ENCODE data around the gene VPS37D. TPM values are rescaled to one million over a fixed set of nuclear protein-coding genes. Genes with fewer than 3 reads are reported as not detected.

Gene VPS37D
- polyA plus RNA-seq, 1 of the 3 experiments (the other 2 are of a cell fraction), result 7.4 TPM

GRCh38 chr7:73683056-73683787 is 15.6 kb downstream of the VPS37D start, which contains the start of the genes BUD23 and DNAJC30:
Gene BUD23 (plus strand): TSS chr7:73683597. CDS start chr7:73683626, 29 bp downstream.
Gene DNAJC30 (minus strand): TSS chr7:73683453. CDS start chr7:73683423, 30 bp downstream.
- Histone ChIP-seq H3K4me1 (ENCODE audit: control insufficient read depth in 1 of 2, insufficient read depth in 2 of 2, low read depth in 1 of 2, low read length in 1 of 2) (peaks cover 19 to 20% of the 10 kb centered on the region in 2 experiments; a peak in 3 of 4 replicates), H3K27me3 (ENCODE audit: insufficient read depth) (no peaks in the 10 kb centered on the region), H3K79me2 (ENCODE audit: insufficient read depth) (peaks cover 96% of the 10 kb centered on the region), H3K9ac (peak within 1 kb of the TSS; percentile 87), H3K9me3 (no peaks in the 10 kb centered on the region), H3K4me3 (ENCODE audit: low read depth in 2 of 2, low read length in 1 of 2) (peak within 1 kb of the TSS; percentile 79 to 90), H3K36me3 (replicated peaks in 1 of 2; ENCODE audit: control insufficient read depth in 1 of 2, insufficient read depth in 2 of 2, low read length in 1 of 2) (peaks cover 14 to 29% of the 10 kb centered on the region in 2 experiments), H3K9me2 (no peaks in the 10 kb centered on the region), H2AFZ (ENCODE audit: low read depth) (peak within 1 kb of the TSS; percentile 87), H4K20me1 (ENCODE audit: insufficient read depth) (no peaks in the 10 kb centered on the region), H3K27ac (ENCODE audit: low read depth in 2 of 2, low read length in 1 of 2) (peak within 1 kb of the TSS; percentile 67; a peak in 3 of 4 replicates), H3F3A (replicated peaks; ENCODE audit: insufficient read depth) (no peaks in the 10 kb centered on the region), H3K4me2 (peak within 1 kb of the TSS; percentile 98)
- ChIA-PET POLR2A (interaction anchor here (1.0 kb wide), 1 partner anchor 22 kb away, joined by 4 read pairs; no protein-coding TSS in a partner anchor), CTCF (interaction anchor here (1.0 to 2.6 kb wide), 2 partner anchors 19 to 76 kb away, joined by 3 to 9 read pairs; no protein-coding TSS in a partner anchor)
- DNase-seq, result peak; percentile 100
- WGBS (ENCODE audit: low lambda C conversion rate), result under 1% methylated on average over 51 of the region's 68 CpGs
- TF ChIP-seq POLR2AphosphoS5 (IDR thresholded peaks at IDR 0.05; ENCODE audit: low read depth, low read length) (peak; percentile 96), RAD21 (IDR thresholded peaks at IDR 0.05; ENCODE audit: low read length) (no peak), MEF2A (IDR thresholded peaks at IDR 0.05; ENCODE audit: borderline replicate concordance, low read depth) (no peak), YY1 (IDR thresholded peaks at IDR 0.05; ENCODE audit: low read depth) (peak; percentile 97), EP300 (IDR thresholded peaks at IDR 0.05; ENCODE audit: borderline replicate concordance in 1 of 2, low read depth in 1 of 2, low read length in 1 of 2) (no peak), TAF1 (IDR thresholded peaks at IDR 0.05; ENCODE audit: borderline replicate concordance, low read depth, low read length) (peak; percentile 96), NRF1 (IDR thresholded peaks at IDR 0.05; ENCODE audit: low read depth, low read length) (peak; percentile 60), GABPA (IDR thresholded peaks at IDR 0.05; ENCODE audit: low read depth) (peak; percentile 50; the same call in 1 of the 2 replicates), FOXM1 (IDR thresholded peaks at IDR 0.05; ENCODE audit: low read depth) (no peak), IRF3 (IDR thresholded peaks at IDR 0.05; ENCODE audit: low read depth, low read length) (peak; percentile 41; the same call in 1 of the 2 replicates), SIN3A (IDR thresholded peaks at IDR 0.05; ENCODE audit: borderline replicate concordance, low read depth, low read length) (peak; percentile 98), GATA2 (CRISPR knock-in tag; IDR thresholded peaks at IDR 0.05) (no peak; the same call in 1 of the 2 replicates), RCOR1 (IDR thresholded peaks at IDR 0.05; ENCODE audit: low read length) (no peak), TEAD4 (IDR thresholded peaks at IDR 0.05; ENCODE audit: borderline replicate concordance, insufficient read depth) (0 out of 2 replicates have a peak, but pooled peaks have one; percentile 15), MXI1 (IDR thresholded peaks at IDR 0.05; ENCODE audit: low read depth, low read length) (peak; percentile 99), FOSL2 (IDR thresholded peaks at IDR 0.05; ENCODE audit: borderline replicate concordance, low read depth) (no peak; the same call in 1 of the 2 replicates), ELF1 (IDR thresholded peaks at IDR 0.05) (peak; percentile 50; the same call in 1 of the 2 replicates), RFX5 (IDR thresholded peaks at IDR 0.05; ENCODE audit: low read length) (peak; percentile 58; the same call in 1 of the 2 replicates), CHD2 (IDR thresholded peaks at IDR 0.05; ENCODE audit: low read length, partially characterized antibody) (peak; percentile 86)
- TF ChIP-seq, protein P1, sequence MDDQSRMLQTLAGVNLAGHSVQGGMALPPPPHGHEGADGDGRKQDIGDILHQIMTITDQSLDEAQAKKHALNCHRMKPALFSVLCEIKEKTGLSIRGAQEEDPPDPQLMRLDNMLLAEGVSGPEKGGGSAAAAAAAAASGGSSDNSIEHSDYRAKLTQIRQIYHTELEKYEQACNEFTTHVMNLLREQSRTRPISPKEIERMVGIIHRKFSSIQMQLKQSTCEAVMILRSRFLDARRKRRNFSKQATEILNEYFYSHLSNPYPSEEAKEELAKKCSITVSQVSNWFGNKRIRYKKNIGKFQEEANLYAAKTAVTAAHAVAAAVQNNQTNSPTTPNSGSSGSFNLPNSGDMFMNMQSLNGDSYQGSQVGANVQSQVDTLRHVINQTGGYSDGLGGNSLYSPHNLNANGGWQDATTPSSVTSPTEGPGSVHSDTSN (IDR thresholded peaks at IDR 0.05), result peak; percentile 52; the same call in 1 of the 2 replicates
- TF ChIP-seq, protein P2, sequence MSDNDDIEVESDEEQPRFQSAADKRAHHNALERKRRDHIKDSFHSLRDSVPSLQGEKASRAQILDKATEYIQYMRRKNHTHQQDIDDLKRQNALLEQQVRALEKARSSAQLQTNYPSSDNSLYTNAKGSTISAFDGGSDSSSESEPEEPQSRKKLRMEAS (IDR thresholded peaks at IDR 0.05; ENCODE audit: low read depth), result peak; percentile 95; the same call in 1 of the 2 replicates
- TF ChIP-seq, protein P3, sequence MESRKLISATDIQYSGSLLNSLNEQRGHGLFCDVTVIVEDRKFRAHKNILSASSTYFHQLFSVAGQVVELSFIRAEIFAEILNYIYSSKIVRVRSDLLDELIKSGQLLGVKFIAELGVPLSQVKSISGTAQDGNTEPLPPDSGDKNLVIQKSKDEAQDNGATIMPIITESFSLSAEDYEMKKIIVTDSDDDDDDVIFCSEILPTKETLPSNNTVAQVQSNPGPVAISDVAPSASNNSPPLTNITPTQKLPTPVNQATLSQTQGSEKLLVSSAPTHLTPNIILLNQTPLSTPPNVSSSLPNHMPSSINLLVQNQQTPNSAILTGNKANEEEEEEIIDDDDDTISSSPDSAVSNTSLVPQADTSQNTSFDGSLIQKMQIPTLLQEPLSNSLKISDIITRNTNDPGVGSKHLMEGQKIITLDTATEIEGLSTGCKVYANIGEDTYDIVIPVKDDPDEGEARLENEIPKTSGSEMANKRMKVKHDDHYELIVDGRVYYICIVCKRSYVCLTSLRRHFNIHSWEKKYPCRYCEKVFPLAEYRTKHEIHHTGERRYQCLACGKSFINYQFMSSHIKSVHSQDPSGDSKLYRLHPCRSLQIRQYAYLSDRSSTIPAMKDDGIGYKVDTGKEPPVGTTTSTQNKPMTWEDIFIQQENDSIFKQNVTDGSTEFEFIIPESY (IDR thresholded peaks at IDR 0.05; ENCODE audit: borderline replicate concordance, low read depth), result no peak
- TF ChIP-seq, protein P4, sequence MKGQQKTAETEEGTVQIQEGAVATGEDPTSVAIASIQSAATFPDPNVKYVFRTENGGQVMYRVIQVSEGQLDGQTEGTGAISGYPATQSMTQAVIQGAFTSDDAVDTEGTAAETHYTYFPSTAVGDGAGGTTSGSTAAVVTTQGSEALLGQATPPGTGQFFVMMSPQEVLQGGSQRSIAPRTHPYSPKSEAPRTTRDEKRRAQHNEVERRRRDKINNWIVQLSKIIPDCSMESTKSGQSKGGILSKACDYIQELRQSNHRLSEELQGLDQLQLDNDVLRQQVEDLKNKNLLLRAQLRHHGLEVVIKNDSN (IDR thresholded peaks at IDR 0.05; ENCODE audit: borderline replicate concordance, low read depth), result no peak
- TF ChIP-seq, protein P5, sequence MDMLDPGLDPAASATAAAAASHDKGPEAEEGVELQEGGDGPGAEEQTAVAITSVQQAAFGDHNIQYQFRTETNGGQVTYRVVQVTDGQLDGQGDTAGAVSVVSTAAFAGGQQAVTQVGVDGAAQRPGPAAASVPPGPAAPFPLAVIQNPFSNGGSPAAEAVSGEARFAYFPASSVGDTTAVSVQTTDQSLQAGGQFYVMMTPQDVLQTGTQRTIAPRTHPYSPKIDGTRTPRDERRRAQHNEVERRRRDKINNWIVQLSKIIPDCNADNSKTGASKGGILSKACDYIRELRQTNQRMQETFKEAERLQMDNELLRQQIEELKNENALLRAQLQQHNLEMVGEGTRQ (IDR thresholded peaks at IDR 0.05; ENCODE audit: borderline replicate concordance, low read depth, low read length), result no peak

Measured in SK-N-SH (cell line).